HuH-7 (cell line): ENCODE measurements around the gene SPDYA.
"Not testable (repeated sequence)": the region's sequence is repeated elsewhere in the genome, so short reads cannot be mapped to it uniquely, and the experiment has no call there.

Experiments used
- DNase-seq: peaks from one replicate; pipeline ENCODE4 v3.0.0; 2011; ENCODE audit warnings: low spot score

Gene SPDYA

GRCh38 chr2:28810384-28811285, at the start of gene SPDYA:
TSS of gene SPDYA (plus strand) at chr2:28810834. CDS start at chr2:28816015, 5,181 bp downstream.
- DNase-seq = no peak

GRCh38 chr2:28761420-28761819, 49.2 kb upstream of the SPDYA start:
- no peak for DNase-seq

GRCh38 chr2:28764909-28765711, 45.5 kb upstream of the SPDYA start:
- DNase-seq = no peak

GRCh38 chr2:28766070-28766469, 44.6 kb upstream of the SPDYA start:
- DNase-seq = no peak

GRCh38 chr2:28767337-28767736, 43.3 kb upstream of the SPDYA start:
- DNase-seq = no peak

GRCh38 chr2:28768422-28768821, 42.2 kb upstream of the SPDYA start:
- DNase-seq = no peak

- DNase-seq = no peak
These were observed 41.7 kb upstream of the SPDYA start for GRCh38 chr2:28768952-28769351.

- no peak for DNase-seq
These were observed 38.3 kb upstream of the SPDYA start for GRCh38 chr2:28772351-28772750.

- no peak for DNase-seq
These were observed 34.2 kb upstream of the SPDYA start for GRCh38 chr2:28776471-28776870.

GRCh38 chr2:28778392-28778791, 32.2 kb upstream of the SPDYA start:
- no peak for DNase-seq

GRCh38 chr2:28779001-28779400, 31.6 kb upstream of the SPDYA start:
- no peak for DNase-seq

GRCh38 chr2:28780496-28780895, 30.1 kb upstream of the SPDYA start:
- no peak for DNase-seq

GRCh38 chr2:28782423-28782822, 28.2 kb upstream of the SPDYA start:
- no peak for DNase-seq

GRCh38 chr2:28784570-28784969, 26.1 kb upstream of the SPDYA start:
- DNase-seq = not testable (repeated sequence)

GRCh38 chr2:28796620-28797019, 14.0 kb upstream of the SPDYA start:
- no peak for DNase-seq

GRCh38 chr2:28801726-28802125, 8.9 kb upstream of the SPDYA start:
- no peak for DNase-seq

GRCh38 chr2:28802975-28803429, 7.6 kb upstream of the SPDYA start:
- no peak for DNase-seq

- DNase-seq = no peak
These were observed 707 bp upstream of the SPDYA start for GRCh38 chr2:28809927-28810326.

GRCh38 chr2:28818053-28818452, 7.4 kb downstream of the SPDYA start:
- DNase-seq = no peak

GRCh38 chr2:28821295-28821958, 10.8 kb downstream of the SPDYA start:
- peak; percentile 36 for DNase-seq

GRCh38 chr2:28822036-28822435, 11.4 kb downstream of the SPDYA start:
- no peak for DNase-seq

- no peak for DNase-seq
These were observed 13.6 kb downstream of the SPDYA start for GRCh38 chr2:28824207-28824606.
